NK-92 treated with Interleukin-12 subunit alpha and Interleukin-12 subunit beta, amount 100 ng/mL, for 24 hours (cell line): ENCODE data around the gene ZNF70.
"Not testable (repeated sequence)": the region's sequence is repeated elsewhere in the genome, so short reads cannot be mapped to it uniquely, and the experiment has no call there.

ENCODE experiments used
- DNase-seq: peaks from one replicate; lab custom pipeline; 2025; lab: John Stamatoyannopoulos, UW

The ZNF70 gene

DNA sequence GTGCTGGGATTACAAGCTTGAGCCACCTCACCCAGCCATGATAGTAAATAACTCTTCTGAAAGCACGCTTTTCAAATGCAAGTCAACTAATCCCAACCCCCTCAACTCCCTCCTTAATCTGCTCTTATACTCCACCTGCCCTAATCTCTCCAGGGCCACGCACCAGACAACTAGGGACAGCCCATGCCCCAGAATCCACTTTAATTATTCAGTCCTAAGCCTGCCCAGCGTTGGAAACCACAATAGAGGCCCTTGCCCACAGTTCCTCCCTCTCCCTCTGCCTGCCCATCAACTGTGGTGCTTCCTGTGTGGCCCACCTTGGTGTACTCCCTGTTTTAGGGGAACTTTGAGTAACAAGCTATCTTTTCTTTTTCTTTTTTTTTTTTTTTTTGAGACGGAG is 6.0 kb upstream of the ZNF70 start:
- no peak for DNase-seq

DNA sequence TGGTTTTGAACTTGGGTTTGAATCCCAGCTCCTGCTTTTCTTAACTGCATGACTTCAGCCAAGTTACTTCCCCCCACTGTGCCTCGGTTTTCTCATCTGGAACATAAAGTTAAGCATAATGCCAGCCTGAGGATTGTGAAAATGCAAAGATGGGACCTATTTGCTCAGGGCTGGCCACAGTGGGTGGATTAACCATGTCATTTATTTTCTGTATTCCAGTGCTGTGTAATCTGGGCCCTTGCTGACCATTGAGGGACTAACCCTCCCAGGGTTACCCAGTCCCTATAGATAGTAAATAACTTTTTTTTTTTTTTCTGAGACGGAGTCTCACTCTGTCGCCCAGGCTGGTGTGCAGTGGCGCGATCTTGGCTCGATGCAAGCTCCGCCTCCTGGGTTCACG is 4.8 kb upstream of the ZNF70 start:
- DNase-seq: no peak

- no peak for DNase-seq
Observed at GRCh38 chr22:23754980-23755636, 4.2 kb upstream of the ZNF70 start.

DNA sequence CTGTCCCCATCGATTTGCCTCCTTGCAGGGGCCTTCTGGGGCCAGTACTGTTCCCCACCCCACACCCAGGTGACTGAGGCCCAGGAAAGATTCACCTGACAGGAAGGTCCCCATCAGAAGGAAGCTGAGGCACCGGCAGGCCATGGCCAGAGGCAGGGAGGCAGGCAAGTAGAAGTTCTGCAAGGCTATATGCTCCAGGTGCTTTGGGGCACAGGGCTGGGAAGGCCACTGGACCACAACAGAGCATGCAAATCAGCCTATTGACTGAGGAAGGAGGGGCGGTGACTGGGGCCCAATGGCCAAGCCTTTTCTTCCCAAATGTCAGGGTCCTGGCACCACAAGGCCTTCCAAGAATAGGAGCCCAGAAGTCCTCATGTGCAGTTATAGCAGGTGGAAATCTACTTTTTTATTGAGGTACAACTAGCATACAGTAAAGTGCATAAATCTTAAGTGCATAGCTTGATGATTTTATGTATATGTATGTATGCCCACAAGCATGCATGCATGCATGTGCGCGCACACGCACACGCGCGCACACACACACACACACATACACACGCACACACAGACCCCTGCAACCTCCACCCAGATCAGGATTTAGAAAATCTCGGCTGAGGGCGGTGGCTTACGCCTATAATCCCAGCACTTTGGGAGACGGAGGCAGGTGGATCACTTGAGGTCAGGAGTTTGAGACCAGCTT is 3.5 kb upstream of the ZNF70 start, which contains the start of gene VPREB3:
Gene VPREB3 (minus strand): TSS at position 206 of the 700 bp plus-strand sequence. CDS start 62 bp downstream, at position 144.
- DNase-seq: no peak

DNA sequence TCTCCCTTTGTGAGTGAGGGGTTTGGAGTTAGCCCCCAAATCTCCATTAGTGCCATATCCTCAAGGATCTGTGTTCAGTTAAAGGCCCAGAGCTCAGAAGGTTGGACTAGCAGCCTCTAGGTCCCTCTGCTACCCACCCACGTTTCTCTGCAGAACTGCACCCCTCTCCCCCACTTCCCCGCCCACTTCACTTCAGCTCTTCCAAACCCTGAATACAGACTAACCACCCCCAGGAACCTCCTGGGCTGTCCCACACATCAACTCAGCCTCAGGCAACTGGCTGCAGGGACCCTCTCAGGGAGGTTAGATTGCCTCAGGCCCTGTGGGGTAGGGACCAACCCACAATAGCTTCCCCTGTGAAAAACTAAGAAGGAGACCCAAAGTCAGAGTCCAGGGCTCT is 2.5 kb upstream of the ZNF70 start:
- no peak for DNase-seq

GRCh38 chr22:23752750-23753149 is 1.8 kb upstream of the ZNF70 start:
- DNase-seq: no peak

DNA sequence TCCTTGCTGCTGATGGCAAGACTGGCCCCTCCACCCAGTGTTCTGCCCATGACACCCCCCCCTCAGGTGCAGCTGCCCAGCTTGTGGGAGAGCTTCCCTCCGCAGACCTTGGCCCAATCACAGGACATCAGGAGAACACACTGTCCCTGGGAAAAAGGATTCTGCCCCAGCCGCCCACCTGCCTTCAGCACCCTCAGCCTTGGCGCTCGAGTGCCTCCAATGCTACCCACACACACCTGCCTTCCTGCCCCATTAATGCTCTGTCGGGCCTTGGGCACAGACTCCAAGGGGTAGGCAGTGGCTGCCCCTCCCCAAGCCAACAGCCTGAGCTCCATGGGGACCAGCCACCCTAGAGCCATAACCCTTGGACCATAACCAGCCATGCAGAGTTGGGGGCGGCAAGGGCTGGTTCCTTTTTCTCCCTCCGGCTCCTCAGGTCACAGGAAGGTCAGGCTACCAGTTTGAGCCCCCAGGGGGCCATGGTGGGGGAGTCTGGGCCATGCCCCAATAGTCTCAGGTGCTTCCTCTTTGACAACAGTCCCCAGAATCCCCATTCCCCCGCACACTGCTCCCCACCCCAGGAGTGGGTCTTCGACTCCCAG is 1.3 kb upstream of the ZNF70 start:
- no peak for DNase-seq

DNA sequence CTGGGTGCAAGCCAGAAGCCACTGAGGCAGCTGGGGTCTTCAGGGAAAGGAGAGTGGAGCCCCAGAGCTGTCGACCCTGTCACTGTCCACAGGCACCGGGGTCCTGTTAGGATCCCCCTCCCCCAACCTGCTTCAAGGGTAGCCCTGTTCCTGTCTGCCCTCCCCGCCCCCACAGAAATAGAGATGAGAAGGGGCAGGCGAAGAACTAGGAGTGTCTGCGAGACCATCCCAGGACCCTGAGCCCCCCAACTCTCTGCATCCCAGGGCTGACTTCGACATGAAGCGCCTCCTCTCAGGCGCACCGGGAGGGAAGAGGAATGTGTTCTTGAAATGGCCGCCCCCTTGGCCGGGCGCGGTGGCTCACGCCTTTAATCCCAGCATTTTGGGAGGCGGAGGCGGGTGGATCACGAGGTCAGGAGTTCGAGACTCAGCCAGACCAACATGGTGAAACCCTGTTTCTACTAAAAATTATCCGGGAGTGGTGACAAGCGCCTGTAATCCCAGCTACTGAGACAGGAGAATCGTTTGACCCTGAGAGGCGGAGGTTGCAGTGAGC is 607 bp upstream of the ZNF70 start:
- no peak for DNase-seq

DNA sequence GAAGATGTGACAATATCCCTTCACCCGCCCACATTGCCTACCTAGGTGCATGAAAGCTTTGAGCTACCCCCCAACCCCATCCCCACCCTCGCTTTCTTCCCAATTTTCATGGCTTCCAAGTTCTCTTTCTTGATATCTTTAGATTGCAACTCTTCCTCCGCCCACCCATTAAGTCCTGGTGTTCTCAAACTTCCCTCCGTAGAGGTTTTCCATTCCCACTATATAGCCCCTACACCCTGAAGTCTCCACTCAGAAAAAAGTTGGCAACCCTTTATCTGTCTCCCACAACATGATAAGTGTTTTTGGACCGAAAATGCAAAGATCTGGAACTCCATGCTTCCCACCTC is 572 bp downstream of the ZNF70 start:
- no peak for DNase-seq

- no peak for DNase-seq
Observed at GRCh38 chr22:23749841-23750301, 1.0 kb downstream of the ZNF70 start.

- DNase-seq: no peak
Observed at GRCh38 chr22:23745791-23746190, 5.1 kb downstream of the ZNF70 start.

DNA sequence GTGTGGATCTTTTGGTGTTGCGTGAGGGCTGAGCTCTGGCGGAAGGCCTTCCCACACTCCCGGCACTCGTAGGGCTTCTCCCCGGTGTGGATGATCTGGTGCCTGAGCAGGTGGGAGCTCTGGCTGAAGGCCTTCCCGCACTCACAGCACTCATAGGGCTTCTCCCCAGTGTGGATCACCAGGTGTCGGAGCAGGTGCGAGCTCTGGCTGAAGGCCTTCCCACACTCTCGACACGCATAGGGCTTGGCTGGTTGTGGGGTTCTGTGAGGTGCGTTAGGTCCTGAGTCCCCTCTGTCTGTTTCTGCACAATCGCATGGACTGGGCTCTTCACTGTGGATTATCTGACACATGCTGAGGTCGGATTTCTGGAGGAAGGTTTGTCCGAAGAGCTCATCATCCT is 6.4 kb downstream of the ZNF70 start:
- DNase-seq: no peak

GRCh38 chr22:23744001-23744400 is 6.9 kb downstream of the ZNF70 start:
- DNase-seq: no peak

GRCh38 chr22:23743303-23743705 is 7.6 kb downstream of the ZNF70 start:
- DNase-seq: no peak

- no peak for DNase-seq
Observed at GRCh38 chr22:23742505-23743264, 8.2 kb downstream of the ZNF70 start.

- DNase-seq: no peak
Observed at GRCh38 chr22:23737696-23738095, 13.2 kb downstream of the ZNF70 start.

DNA sequence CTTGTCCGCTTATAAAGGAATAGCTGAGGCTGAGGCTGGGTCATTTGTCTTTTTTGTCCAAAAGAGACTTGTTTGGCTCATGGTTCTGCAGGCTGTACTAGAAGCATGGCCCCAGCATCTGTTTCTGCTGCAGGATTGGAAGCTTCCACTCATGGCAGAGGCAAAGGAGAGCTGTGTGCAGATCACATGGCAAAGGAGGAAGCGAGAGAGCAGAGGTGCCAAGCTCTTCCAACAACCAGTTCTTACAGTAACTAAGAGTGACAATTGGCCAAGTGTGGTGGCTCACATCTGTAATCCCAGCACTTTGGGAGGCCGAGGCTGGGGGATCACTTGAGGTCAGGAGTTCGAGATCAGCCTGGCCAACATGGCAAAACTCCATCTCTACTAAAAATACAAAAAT is 22.8 kb downstream of the ZNF70 start:
- not testable (repeated sequence) for DNase-seq

DNA sequence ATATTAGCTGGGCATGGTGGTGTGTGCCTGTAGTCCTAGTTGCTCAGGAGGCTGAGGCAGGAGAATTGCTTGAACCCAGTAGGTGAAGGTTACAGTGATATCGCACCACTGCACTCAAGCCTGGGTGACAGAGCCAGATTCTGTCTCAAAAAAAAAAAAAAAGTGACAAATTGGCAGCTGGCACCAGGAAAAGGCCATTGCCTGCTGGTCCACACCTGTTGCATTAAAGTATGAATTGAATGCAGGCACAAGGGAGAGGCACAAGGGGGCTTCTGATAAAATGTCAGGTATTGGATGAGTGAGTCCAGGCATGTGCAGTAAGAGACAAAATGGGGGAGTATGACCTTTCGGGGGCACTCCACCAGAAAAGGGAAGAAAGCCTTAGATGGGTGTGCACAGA is 28.2 kb downstream of the ZNF70 start:
- no peak for DNase-seq

DNA sequence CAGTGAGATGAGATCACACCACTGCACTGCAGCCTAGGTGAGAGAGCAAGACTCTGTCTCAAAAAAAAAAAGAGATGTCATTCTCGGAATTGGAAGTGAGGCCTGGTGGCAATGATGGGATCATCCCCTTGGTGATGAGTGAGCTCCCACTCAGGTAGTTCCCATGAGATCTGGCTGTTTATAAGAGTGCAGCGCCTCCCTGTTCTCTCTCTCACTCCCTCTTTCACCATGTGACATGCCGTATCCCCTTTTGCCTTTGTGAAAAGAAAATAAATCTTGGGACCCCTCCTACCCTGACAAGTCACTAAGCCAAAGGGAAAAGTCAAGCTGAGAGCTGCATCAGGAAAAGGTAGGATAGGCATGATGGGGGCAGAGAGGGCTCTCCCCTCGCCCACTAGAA is 28.8 kb downstream of the ZNF70 start:
- DNase-seq: no peak

- DNase-seq: no peak
Observed at GRCh38 chr22:23720855-23721254, 30.1 kb downstream of the ZNF70 start.

DNA sequence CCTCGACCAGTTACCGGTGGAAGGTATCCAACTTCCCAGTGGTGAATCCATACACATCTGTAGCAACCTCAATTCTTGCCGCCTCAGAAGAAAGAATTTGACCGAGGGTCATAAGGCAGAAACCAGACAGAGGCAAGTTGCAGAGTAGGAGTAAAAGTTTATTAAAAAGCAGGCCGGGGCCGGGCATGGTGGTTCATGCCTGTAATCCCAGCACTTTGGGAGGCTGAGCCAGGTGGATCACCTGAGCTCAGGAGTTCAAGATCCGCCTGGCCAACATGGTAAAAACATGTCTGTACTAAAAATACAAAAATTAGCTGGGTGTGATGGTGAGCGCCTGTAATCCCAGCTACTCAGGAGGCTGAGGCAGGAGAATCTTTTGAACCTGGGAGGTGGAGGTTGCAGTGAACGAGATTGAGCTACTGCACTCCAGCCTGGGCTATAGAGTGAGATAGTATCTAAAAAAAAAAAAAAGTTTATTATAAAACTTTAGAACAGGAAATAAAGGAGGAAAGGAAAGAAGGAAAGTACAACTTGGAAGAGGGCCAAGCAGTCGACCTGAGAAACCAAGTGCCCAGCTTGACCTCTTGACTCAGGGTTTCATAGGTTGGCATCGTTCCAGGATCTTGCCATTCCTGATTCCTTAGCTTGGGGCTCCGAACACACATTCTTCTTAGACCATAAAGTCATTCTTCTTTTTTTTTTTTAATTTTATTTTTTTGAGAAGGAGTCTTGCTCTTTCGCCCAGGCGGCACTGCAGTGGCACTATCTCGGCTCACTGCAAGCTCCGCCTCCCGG is 32.3 kb downstream of the ZNF70 start:
- DNase-seq: no peak
